Thymus (tissue), 11 donors: ENCODE data around the gene SMIM29. TPM values are rescaled to one million over a fixed set of nuclear protein-coding genes. Genes with fewer than 3 reads are reported as not detected.
"Not testable (repeated sequence)": the region's sequence is repeated elsewhere in the genome, so short reads cannot be mapped to it uniquely, and the experiment has no call there.

Source experiments
- DNase-seq, 9 donors: peaks; one replicate each; pipeline ENCODE4 v3.0.0-alpha.2; 2013; ENCODE audit warnings: low spot score in 9 of 9, low read depth in 6 of 9, missing footprints in 1 of 9
- H3K27ac ChIP-seq, 2 donors: one replicate each; pipeline ENCODE4 v1.5.1; 2013; ENCODE audit warnings: control low read depth in 1 of 2, low read depth in 1 of 2, low read length in 1 of 2, mild to moderate bottlenecking in 1 of 2, moderate library complexity in 1 of 2
- H3K27me3 ChIP-seq, 2 donors: one replicate each; pipeline ENCODE4 v1.5.1; 2013; ENCODE audit warnings: low read length in 1 of 2; ENCODE audit not compliant: control insufficient read depth in 2 of 2, insufficient read depth in 1 of 2
- H3K36me3 ChIP-seq, 2 donors: one replicate each; pipeline ENCODE4 v1.5.1; 2013; ENCODE audit warnings: low read length in 1 of 2, mild to moderate bottlenecking in 1 of 2, moderate library complexity in 1 of 2; ENCODE audit not compliant: control insufficient read depth in 2 of 2, insufficient read depth in 2 of 2
- H3K4me1 ChIP-seq, 2 donors: one replicate each; pipeline ENCODE4 v1.5.1; 2013; ENCODE audit warnings: low read length in 2 of 2; ENCODE audit not compliant: control insufficient read depth in 2 of 2, insufficient read depth in 2 of 2
- H3K4me3 ChIP-seq, 2 donors: one replicate each; pipeline ENCODE4 v1.5.1; 2013; ENCODE audit warnings: low read length in 2 of 2, control low read depth in 1 of 2, mild to moderate bottlenecking in 1 of 2
- H3K9me3 ChIP-seq, 2 donors: one replicate each; pipeline ENCODE4 v1.5.1; 2013; ENCODE audit warnings: low read length in 1 of 2, mild to moderate bottlenecking in 1 of 2; ENCODE audit not compliant: control insufficient read depth in 2 of 2, insufficient read depth in 1 of 2
- WGBS: extraction: QIAGEN DNeasy Blood & Tissue Kit; methylation state at CpG from one replicate; pipeline ENCODE4 v1.1.7; 2013; 5-methylcytosine and 5-hydroxymethylcytosine counted together
- polyA plus RNA-seq: library from polyadenylated mRNA; stranded (reverse); fragments of 200-250 nt; gene quantifications from one replicate; pipeline ENCODE4 v1.2.3, GENCODE V29; 2013
- total RNA-seq: library from RNA; stranded (reverse); fragments of 120-200 nt; gene quantifications from one replicate; pipeline ENCODE4 v1.2.4, GENCODE V29; 2013
- donor health status: healthy.

The SMIM29 gene
- total and polyA plus RNA-seq, 2 donors, result 16.4 to 43.3 TPM

- 49% methylated on average over 3 of the region's 3 CpGs for WGBS
- DNase-seq, result no peak
- Histone ChIP-seq H3K4me3 (no peak overlapping the region), H3K27me3 (no peaks in the 10 kb centered on the region), H3K4me1 (peaks cover 0 to 6% of the 10 kb centered on the region in 2 donors), H3K9me3 (no peaks in the 10 kb centered on the region), H3K36me3 (no peaks in the 10 kb centered on the region), H3K27ac (no peak overlapping the region)
Observed at GRCh38 chr6:34273242-34273805, 24.5 kb upstream of the SMIM29 start.

- H3K4me3 ChIP-seq, result no peak overlapping the region
Observed at GRCh38 chr6:34272013-34272926, 23.5 kb upstream of the SMIM29 start.

GRCh38 chr6:34269658-34270341 is 21.0 kb upstream of the SMIM29 start:
- not testable (repeated sequence) for H3K4me3 ChIP-seq, H3K27ac ChIP-seq, H3K36me3 ChIP-seq, DNase-seq, H3K4me1 ChIP-seq, H3K27me3 ChIP-seq, H3K9me3 ChIP-seq
- WGBS, result 84% methylated on average over 17 of the region's 17 CpGs

More at GRCh38 chr6:34272013-34272926, 23.5 kb upstream of the SMIM29 start:
- Histone ChIP-seq H3K27me3 (no peaks in the 10 kb centered on the region), H3K27ac (no peak overlapping the region), H3K9me3 (no peaks in the 10 kb centered on the region), H3K36me3 (no peaks in the 10 kb centered on the region), H3K4me1 (peaks cover 0 to 6% of the 10 kb centered on the region in 2 donors)
- DNase-seq, result no peak
- 92% methylated on average over 13 of the region's 13 CpGs for WGBS

GRCh38 chr6:34269132-34269531 is 20.3 kb upstream of the SMIM29 start:
- not testable (repeated sequence) for H3K27me3 ChIP-seq
- 97% methylated on average over 21 of the region's 25 CpGs for WGBS

GRCh38 chr6:34267746-34268145 is 18.9 kb upstream of the SMIM29 start:
- Histone ChIP-seq H3K4me1 (peaks cover 0 to 2% of the 10 kb centered on the region in 2 donors), H3K27me3 (no peaks in the 10 kb centered on the region), H3K36me3 (no peaks in the 10 kb centered on the region), H3K4me3 (no peak overlapping the region), H3K9me3 (peaks cover 0 to 5% of the 10 kb centered on the region in 2 donors), H3K27ac (no peak overlapping the region)
- over 99% methylated on average over 2 of the region's 2 CpGs for WGBS
- no peak for DNase-seq

More at GRCh38 chr6:34269132-34269531, 20.3 kb upstream of the SMIM29 start:
- not testable (repeated sequence) for H3K27ac ChIP-seq, H3K4me1 ChIP-seq, DNase-seq, H3K4me3 ChIP-seq, H3K36me3 ChIP-seq, H3K9me3 ChIP-seq

GRCh38 chr6:34263484-34263883 is 14.7 kb upstream of the SMIM29 start:
- 97% methylated on average over 23 of the region's 23 CpGs for WGBS
- not testable (repeated sequence) for H3K27me3 ChIP-seq, H3K4me3 ChIP-seq, H3K27ac ChIP-seq, H3K36me3 ChIP-seq, DNase-seq, H3K4me1 ChIP-seq, H3K9me3 ChIP-seq

- H3K4me1 ChIP-seq, result no peaks in the 10 kb centered on the region
- H3K36me3 ChIP-seq, result no peaks in the 10 kb centered on the region
- no peak for DNase-seq
- H3K9me3 ChIP-seq, result peaks cover 0 to 9% of the 10 kb centered on the region in 2 donors
- no peak overlapping the region for H3K4me3 ChIP-seq
- no peaks in the 10 kb centered on the region for H3K27me3 ChIP-seq
- no peak overlapping the region for H3K27ac ChIP-seq
- 94% methylated on average over 17 of the region's 17 CpGs for WGBS
Observed at GRCh38 chr6:34260576-34261267, 11.9 kb upstream of the SMIM29 start.

GRCh38 chr6:34259529-34260069 is 10.8 kb upstream of the SMIM29 start:
- Histone ChIP-seq H3K27me3 (no peaks in the 10 kb centered on the region), H3K4me3 (no peak overlapping the region), H3K27ac (no peak overlapping the region), H3K4me1 (no peaks in the 10 kb centered on the region), H3K36me3 (no peaks in the 10 kb centered on the region), H3K9me3 (peaks cover 0 to 9% of the 10 kb centered on the region in 2 donors)
- WGBS, result 96% methylated on average over 6 of the region's 6 CpGs
- DNase-seq, result no peak
